WTC11 (cell line): Measurements from ENCODE around the gene PLEKHB1. TPM values are rescaled to one million over a fixed set of nuclear protein-coding genes. Genes with fewer than 3 reads are reported as not detected.

Source experiments
- ATAC-seq: fragments of 200-7000 bp; cut with Tn5 transposase; 2 replicates; pipeline ENCODE4 v1.10.0; 2021; ENCODE audit warnings: mild to moderate bottlenecking, moderate library complexity
- CTCF ChIA-PET: fragments of 300-600 bp; sonication (Branson Sonifier 250); formaldehyde crosslinking; loops from one replicate; lab custom pipeline; 2021; ENCODE audit warnings: antibody characterized with exemption; lab: Charles Lee
- POLR2A ChIA-PET: fragments of 350-600 bp; sonication (Branson Sonifier 250); formaldehyde crosslinking; loops from one replicate; lab custom pipeline; 2021; ENCODE audit warnings: antibody characterized with exemption; lab: Charles Lee
- DNase-seq: peaks from one replicate; pipeline ENCODE4 v3.0.0; 2021; ENCODE audit warnings: low spot score
- H3K27ac Mint-ChIP-seq: 2 replicates; pipeline ENCODE4 v1.8.0; 2021; ENCODE audit warnings: mixed read lengths
- H3K27me3 Mint-ChIP-seq: 2 replicates; pipeline ENCODE4 v1.8.0; 2021; ENCODE audit warnings: low read depth, mild to moderate bottlenecking, moderate library complexity, mixed read lengths
- H3K36me3 Mint-ChIP-seq: 2 replicates; pipeline ENCODE4 v1.8.0; 2021; ENCODE audit warnings: mixed read lengths
- H3K4me1 Mint-ChIP-seq: 2 replicates; pipeline ENCODE4 v1.8.0; 2022; ENCODE audit warnings: mixed read lengths
- H3K4me3 Mint-ChIP-seq: 2 replicates; pipeline ENCODE4 v1.8.0; 2021; ENCODE audit warnings: mild to moderate bottlenecking, moderate library complexity, mixed read lengths
- H3K9me3 Mint-ChIP-seq: 2 replicates; pipeline ENCODE4 v1.8.0; 2021; ENCODE audit warnings: mixed read lengths
- ATF6 ChIP-seq: sonication (generic); formaldehyde crosslinking; IDR thresholded peaks from 2 replicates; pipeline ENCODE4 v1.8.1; 2023; ENCODE audit warnings: mild to moderate bottlenecking, missing genetic modification reagents
- CREM ChIP-seq: sonication (generic); formaldehyde crosslinking; IDR thresholded peaks from 2 replicates; pipeline ENCODE4 v1.8.1; 2022; ENCODE audit warnings: mild to moderate bottlenecking, missing genetic modification reagents, moderate library complexity
- E2F5 ChIP-seq: sonication (generic); formaldehyde crosslinking; IDR thresholded peaks from 2 replicates; pipeline ENCODE4 v1.8.1; 2022; ENCODE audit warnings: mild to moderate bottlenecking, moderate library complexity, missing genetic modification reagents
- FOXK1 ChIP-seq: sonication (generic); formaldehyde crosslinking; IDR thresholded peaks from 2 replicates; pipeline ENCODE4 v1.8.0; 2022; ENCODE audit warnings: mild to moderate bottlenecking, moderate library complexity, missing genetic modification reagents
- HMGXB4 ChIP-seq: sonication (generic); formaldehyde crosslinking; IDR thresholded peaks from 2 replicates; pipeline ENCODE4 v1.8.1; 2023; ENCODE audit warnings: mild to moderate bottlenecking, moderate library complexity, missing genetic modification reagents
- JAZF1 ChIP-seq: fragments of 250-450 bp; sonication (Bioruptor Pico); IDR thresholded peaks from 2 replicates; pipeline ENCODE4 v1.9.0; 2021; ENCODE audit warnings: moderate library complexity, mild to moderate bottlenecking, inconsistent platforms
- MXD4 ChIP-seq: fragments of 250-450 bp; sonication (Bioruptor Pico); IDR thresholded peaks from 2 replicates; pipeline ENCODE4 v1.8.0; 2021; ENCODE audit warnings: mild to moderate bottlenecking, moderate library complexity, borderline replicate concordance
- MYBL2 ChIP-seq: sonication (generic); formaldehyde crosslinking; IDR thresholded peaks from 2 replicates; pipeline ENCODE4 v1.8.1; 2023; ENCODE audit warnings: mild to moderate bottlenecking, moderate library complexity, missing genetic modification reagents
- NR1H2 ChIP-seq: sonication (generic); formaldehyde crosslinking; IDR thresholded peaks from 2 replicates; pipeline ENCODE4 v1.9.0; 2021; ENCODE audit warnings: mild to moderate bottlenecking, moderate library complexity, missing genetic modification reagents
- OVOL2 ChIP-seq: fragments of 250-450 bp; sonication (Bioruptor Pico); IDR thresholded peaks from 2 replicates; pipeline ENCODE4 v1.9.0; 2021; ENCODE audit warnings: mild to moderate bottlenecking, borderline replicate concordance
- ZNF121 ChIP-seq: sonication (generic); formaldehyde crosslinking; IDR thresholded peaks from 2 replicates; pipeline ENCODE4 v1.8.0; 2023; ENCODE audit warnings: missing genetic modification reagents
- ZNF317 ChIP-seq: sonication (generic); formaldehyde crosslinking; IDR thresholded peaks from 2 replicates; pipeline ENCODE4 v1.8.1; 2023; ENCODE audit warnings: low read depth, mild to moderate bottlenecking, moderate library complexity, missing genetic modification reagents, borderline replicate concordance
- ZNF532 ChIP-seq: fragments of 250-450 bp; sonication (Bioruptor Pico); IDR thresholded peaks from 2 replicates; pipeline ENCODE4 v1.9.0; 2021; ENCODE audit warnings: mild to moderate bottlenecking, borderline replicate concordance
- total RNA-seq: library from RNA; stranded (reverse); gene quantifications from 3 replicates; pipeline ENCODE4 v1.2.3, GENCODE V29; 2021
- TF ChIP-seq, protein P1 (sequence below): fragments of 250-450 bp; sonication (Bioruptor Pico); conservative IDR thresholded peaks from 2 replicates; pipeline ENCODE4 v1.9.0; 2021; ENCODE audit warnings: mild to moderate bottlenecking
- TF ChIP-seq, protein P2 (sequence below): fragments of 250-450 bp; sonication (Bioruptor Pico); IDR thresholded peaks from 2 replicates; pipeline ENCODE4 v1.9.0; 2021; ENCODE audit warnings: mild to moderate bottlenecking
- TF ChIP-seq, protein P3 (sequence below): fragments of 250-450 bp; sonication (Bioruptor Pico); IDR thresholded peaks from 2 replicates; pipeline ENCODE4 v1.9.0; 2021; ENCODE audit warnings: mild to moderate bottlenecking
- TF ChIP-seq, protein P4 (sequence below): sonication (generic); formaldehyde crosslinking; IDR thresholded peaks from 2 replicates; pipeline ENCODE4 v1.8.1; 2022; ENCODE audit warnings: low read depth, missing genetic modification reagents, borderline replicate concordance
- TF ChIP-seq, protein P5 (sequence below): sonication (generic); formaldehyde crosslinking; conservative IDR thresholded peaks from 2 replicates; pipeline ENCODE4 v1.8.1; 2022; ENCODE audit warnings: mild to moderate bottlenecking, missing genetic modification reagents

Gene PLEKHB1
- total RNA-seq, 1 experiment from 2014 or later = 12.0 TPM

GRCh38 chr11:73659961-73660360 lies 13.6 kb downstream of the PLEKHB1 start:
- H3K9me3 Mint-ChIP-seq = no peaks in the 10 kb centered on the region
- CTCF ChIA-PET = interaction anchor here (0.6 to 5.9 kb wide), 32 partner anchors 11 to 1599 kb away, joined by 3 to 328 read pairs (median 9); partner anchors contain the start of genes FAM168A, PLEKHB1 and RAB6A
- DNase-seq = no peak
- no peaks in the 10 kb centered on the region for H3K36me3 Mint-ChIP-seq
- TF ChIP-seq E2F5 (CRISPR knock-in tag) (no peak), JAZF1 (CRISPR knock-in tag) (no peak), ZNF121 (CRISPR knock-in tag) (no peak), MYBL2 (CRISPR knock-in tag) (no peak), ATF6 (CRISPR knock-in tag) (no peak), MXD4 (CRISPR knock-in tag) (no peak), NR1H2 (CRISPR knock-in tag) (no peak), ZNF532 (CRISPR knock-in tag) (no peak), OVOL2 (CRISPR knock-in tag) (no peak), CREM (CRISPR knock-in tag) (no peak), FOXK1 (CRISPR knock-in tag) (no peak), HMGXB4 (CRISPR knock-in tag) (no peak), ZNF317 (CRISPR knock-in tag) (no peak)
- TF ChIP-seq, protein P1, sequence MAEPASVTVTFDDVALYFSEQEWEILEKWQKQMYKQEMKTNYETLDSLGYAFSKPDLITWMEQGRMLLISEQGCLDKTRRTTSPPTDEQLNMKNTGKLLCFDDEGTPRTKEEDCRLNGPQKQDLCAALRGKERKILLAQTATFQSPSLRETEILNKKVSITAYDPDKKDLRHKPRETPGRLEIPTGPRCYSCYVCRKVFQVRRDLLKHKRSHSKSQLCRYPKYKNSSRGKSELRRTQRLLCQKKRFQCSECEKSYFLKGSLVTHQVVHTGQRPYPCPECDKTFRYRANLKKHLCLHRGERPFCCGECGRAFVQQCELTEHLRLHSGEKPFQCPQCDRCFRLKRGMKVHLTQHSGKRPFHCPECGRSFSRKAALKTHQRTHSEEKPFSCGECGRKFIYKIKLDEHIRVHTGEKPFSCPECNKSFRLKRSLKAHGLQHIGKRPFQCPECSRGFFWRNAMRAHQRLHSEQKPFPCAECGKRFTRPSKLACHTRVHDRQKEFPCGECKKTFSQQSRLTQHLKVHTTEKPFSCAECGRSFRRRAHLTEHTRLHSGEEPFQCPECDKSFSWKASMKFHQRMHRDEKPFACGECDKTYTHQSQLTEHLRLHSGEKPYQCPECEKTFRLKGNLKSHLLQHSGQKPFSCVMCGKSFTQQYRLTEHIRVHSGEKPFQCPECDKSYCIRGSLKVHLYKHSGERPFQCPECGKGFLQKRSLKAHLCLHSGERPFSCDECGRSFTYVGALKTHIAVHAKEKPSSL (CRISPR knock-in tag) = no peak
- TF ChIP-seq, protein P2, sequence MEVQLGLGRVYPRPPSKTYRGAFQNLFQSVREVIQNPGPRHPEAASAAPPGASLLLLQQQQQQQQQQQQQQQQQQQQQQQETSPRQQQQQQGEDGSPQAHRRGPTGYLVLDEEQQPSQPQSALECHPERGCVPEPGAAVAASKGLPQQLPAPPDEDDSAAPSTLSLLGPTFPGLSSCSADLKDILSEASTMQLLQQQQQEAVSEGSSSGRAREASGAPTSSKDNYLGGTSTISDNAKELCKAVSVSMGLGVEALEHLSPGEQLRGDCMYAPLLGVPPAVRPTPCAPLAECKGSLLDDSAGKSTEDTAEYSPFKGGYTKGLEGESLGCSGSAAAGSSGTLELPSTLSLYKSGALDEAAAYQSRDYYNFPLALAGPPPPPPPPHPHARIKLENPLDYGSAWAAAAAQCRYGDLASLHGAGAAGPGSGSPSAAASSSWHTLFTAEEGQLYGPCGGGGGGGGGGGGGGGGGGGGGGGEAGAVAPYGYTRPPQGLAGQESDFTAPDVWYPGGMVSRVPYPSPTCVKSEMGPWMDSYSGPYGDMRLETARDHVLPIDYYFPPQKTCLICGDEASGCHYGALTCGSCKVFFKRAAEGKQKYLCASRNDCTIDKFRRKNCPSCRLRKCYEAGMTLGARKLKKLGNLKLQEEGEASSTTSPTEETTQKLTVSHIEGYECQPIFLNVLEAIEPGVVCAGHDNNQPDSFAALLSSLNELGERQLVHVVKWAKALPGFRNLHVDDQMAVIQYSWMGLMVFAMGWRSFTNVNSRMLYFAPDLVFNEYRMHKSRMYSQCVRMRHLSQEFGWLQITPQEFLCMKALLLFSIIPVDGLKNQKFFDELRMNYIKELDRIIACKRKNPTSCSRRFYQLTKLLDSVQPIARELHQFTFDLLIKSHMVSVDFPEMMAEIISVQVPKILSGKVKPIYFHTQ (CRISPR knock-in tag) = no peak
- TF ChIP-seq, protein P3, sequence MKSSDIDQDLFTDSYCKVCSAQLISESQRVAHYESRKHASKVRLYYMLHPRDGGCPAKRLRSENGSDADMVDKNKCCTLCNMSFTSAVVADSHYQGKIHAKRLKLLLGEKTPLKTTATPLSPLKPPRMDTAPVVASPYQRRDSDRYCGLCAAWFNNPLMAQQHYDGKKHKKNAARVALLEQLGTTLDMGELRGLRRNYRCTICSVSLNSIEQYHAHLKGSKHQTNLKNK (CRISPR knock-in tag) = no peak
- TF ChIP-seq, protein P4, sequence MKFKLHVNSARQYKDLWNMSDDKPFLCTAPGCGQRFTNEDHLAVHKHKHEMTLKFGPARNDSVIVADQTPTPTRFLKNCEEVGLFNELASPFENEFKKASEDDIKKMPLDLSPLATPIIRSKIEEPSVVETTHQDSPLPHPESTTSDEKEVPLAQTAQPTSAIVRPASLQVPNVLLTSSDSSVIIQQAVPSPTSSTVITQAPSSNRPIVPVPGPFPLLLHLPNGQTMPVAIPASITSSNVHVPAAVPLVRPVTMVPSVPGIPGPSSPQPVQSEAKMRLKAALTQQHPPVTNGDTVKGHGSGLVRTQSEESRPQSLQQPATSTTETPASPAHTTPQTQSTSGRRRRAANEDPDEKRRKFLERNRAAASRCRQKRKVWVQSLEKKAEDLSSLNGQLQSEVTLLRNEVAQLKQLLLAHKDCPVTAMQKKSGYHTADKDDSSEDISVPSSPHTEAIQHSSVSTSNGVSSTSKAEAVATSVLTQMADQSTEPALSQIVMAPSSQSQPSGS (CRISPR knock-in tag) = no peak
- TF ChIP-seq, protein P5, sequence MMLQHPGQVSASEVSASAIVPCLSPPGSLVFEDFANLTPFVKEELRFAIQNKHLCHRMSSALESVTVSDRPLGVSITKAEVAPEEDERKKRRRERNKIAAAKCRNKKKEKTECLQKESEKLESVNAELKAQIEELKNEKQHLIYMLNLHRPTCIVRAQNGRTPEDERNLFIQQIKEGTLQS (CRISPR knock-in tag) = no peak
- TF ChIP-seq, all 79 proteins: peak for 0
- POLR2A ChIA-PET = interaction anchor here (1.3 kb wide), 1 partner anchor 14 kb away, joined by 3 read pairs; the partner anchor contains the start of gene PLEKHB1
- peaks cover 83% of the 10 kb centered on the region for H3K27me3 Mint-ChIP-seq
- no peak for ATAC-seq
- H3K27ac Mint-ChIP-seq = no peak overlapping the region
- no peak overlapping the region for H3K4me3 Mint-ChIP-seq
- H3K4me1 Mint-ChIP-seq = peaks cover 13% of the 10 kb centered on the region
